Panc1 (cell line): ENCODE measurements around the gene MFF. TPM values are rescaled to one million over a fixed set of nuclear protein-coding genes. Genes with fewer than 3 reads are reported as not detected.

Experiments used
- ATAC-seq: fragments of 200-7000 bp; cut with Tn5 transposase; 2 replicates; pipeline ENCODE4 v1.9.1; 2020; ENCODE audit warnings: mild to moderate bottlenecking, moderate library complexity
- BruUV-seq: library from RNA; stranded (reverse); fragments of 400-500 nt; replicated peaks from 2 replicates; lab custom pipeline; 2021; lab: Mats Ljungman, UMichigan
- CTCF ChIA-PET: fragments of 300-600 bp; sonication (Branson Sonifier 250); formaldehyde crosslinking; loops from one replicate; lab custom pipeline; 2022; ENCODE audit warnings: antibody characterized with exemption; lab: Charles Lee
- POLR2A ChIA-PET: fragments of 300-600 bp; sonication (Branson Sonifier 250); formaldehyde crosslinking; loops from one replicate; lab custom pipeline; 2022; ENCODE audit warnings: antibody characterized with exemption; lab: Charles Lee
- DNase-seq: peaks from one replicate; pipeline ENCODE4 v3.0.0-alpha.2; 2010; ENCODE audit warnings: low read depth, low spot score
- H3K27ac ChIP-seq: 2 replicates; pipeline ENCODE4 v1.5.1; 2011; ENCODE audit warnings: mild to moderate bottlenecking, low read length, inconsistent platforms
- H3K27me3 ChIP-seq: fragments of 200-500 bp; sonication (Bioruptor generic); 2 replicates; pipeline ENCODE4 v1.6.0; 2014; ENCODE audit warnings: low read length, inconsistent platforms; ENCODE audit not compliant: control insufficient read depth, insufficient read depth
- H3K36me3 ChIP-seq: fragments of 200-500 bp; sonication (Bioruptor generic); 2 replicates; pipeline ENCODE4 v1.5.1; 2014; ENCODE audit warnings: inconsistent platforms, mild to moderate bottlenecking, low read length, moderate library complexity; ENCODE audit not compliant: control insufficient read depth, insufficient read depth
- H3K4me1 ChIP-seq: 2 replicates; pipeline ENCODE4 v1.5.1; 2011; ENCODE audit warnings: inconsistent platforms, mild to moderate bottlenecking, low read length, moderate library complexity; ENCODE audit not compliant: control insufficient read depth, insufficient read depth
- H3K4me3 ChIP-seq, 2 experiments: 2 replicates each; pipeline ENCODE4 v1.5.1; 2011 to 2012; ENCODE audit warnings: low read depth in 2 of 2, low read length in 2 of 2, mild to moderate bottlenecking in 2 of 2, inconsistent platforms in 1 of 2, moderate library complexity in 1 of 2
- H3K9me3 ChIP-seq: fragments of 200-500 bp; sonication (Bioruptor generic); 2 replicates; pipeline ENCODE4 v1.5.1; 2014; ENCODE audit warnings: low read depth, mild to moderate bottlenecking, inconsistent platforms, low read length, moderate library complexity; ENCODE audit not compliant: control insufficient read depth, insufficient read depth
- POLR2AphosphoS5 ChIP-seq: IDR thresholded peaks from 2 replicates; pipeline ENCODE4 v1.6.1; 2012; ENCODE audit warnings: mild to moderate bottlenecking, low read depth, low read length, moderate library complexity
- SIN3A ChIP-seq: IDR thresholded peaks from 2 replicates; pipeline ENCODE4 v1.6.1; 2012; ENCODE audit warnings: low read depth, mild to moderate bottlenecking, low read length, moderate library complexity, borderline replicate concordance; ENCODE audit not compliant: insufficient read depth
- TCF7L2 ChIP-seq: IDR thresholded peaks from 2 replicates; pipeline ENCODE4 v1.6.1; 2011; ENCODE audit warnings: mild to moderate bottlenecking, low read depth, low read length, inconsistent platforms
- in situ Hi-C: cut with HindIII; loops from 2 replicates; pipeline ENCODE4 v1.10.0; 2016; ENCODE audit warnings: low sequenced_read_pairs, low pct_unique_long_range_greater_than_20kb
- intact Hi-C: fragments of 100-400 bp; cut with micrococcal nuclease; formaldehyde crosslinking; loops from one replicate; pipeline ENCODE4 v1.10.0; 2022; ENCODE audit not compliant: unreplicated experiment
- total RNA-seq: library from RNA; stranded (reverse); gene quantifications from one replicate; pipeline ENCODE4 v1.2.1, GENCODE V29; 2021; ENCODE audit not compliant: unreplicated experiment
- TF ChIP-seq, protein P1 (sequence below), 2 experiments: IDR thresholded peaks; 2 replicates each; pipeline ENCODE4 v1.6.1; 2011 to 2012; ENCODE audit warnings: low read depth in 2 of 2, control low read depth in 1 of 2, low read length in 1 of 2, mild to moderate bottlenecking in 1 of 2, moderate library complexity in 1 of 2; ENCODE audit not compliant: insufficient read depth in 1 of 2
- TF ChIP-seq, protein P2 (sequence below): fragments of 450-650 bp; IDR thresholded peaks from 2 replicates; pipeline ENCODE4 v1.5.1; 2017; ENCODE audit warnings: mild to moderate bottlenecking

Gene MFF
- total RNA-seq, 1 experiment from 2014 or later = 60.6 TPM

DNA sequence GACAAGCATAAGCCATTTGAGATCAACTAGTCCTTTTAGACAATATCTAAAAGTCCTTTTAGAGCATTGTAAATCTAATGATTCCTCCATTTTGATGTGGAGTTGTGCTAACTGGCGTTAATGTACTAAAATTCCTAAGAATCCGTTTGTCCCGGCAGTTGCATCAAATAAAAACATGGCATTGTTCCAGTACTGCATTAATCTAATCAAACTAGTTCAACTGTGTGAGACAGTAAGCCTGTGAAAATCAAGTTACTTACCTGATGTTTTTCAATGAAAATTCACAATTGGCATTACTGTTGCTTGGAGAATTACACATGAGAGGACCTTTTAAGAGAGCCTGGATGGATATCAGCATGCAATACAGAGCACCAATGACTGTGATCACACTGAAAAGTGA is 40.8 kb downstream of the MFF start:
- Histone ChIP-seq H3K9me3 (no peaks in the 10 kb centered on the region), H3K27ac (no peak overlapping the region), H3K36me3 (no peaks in the 10 kb centered on the region; the same call in 1 of the 2 replicates), H3K27me3 (no peaks in the 10 kb centered on the region), H3K4me1 (no peaks in the 10 kb centered on the region), H3K4me3 (no peak overlapping the region)
- TF ChIP-seq TCF7L2 (no peak), POLR2AphosphoS5 (no peak), SIN3A (no peak)
- TF ChIP-seq, protein P1, sequence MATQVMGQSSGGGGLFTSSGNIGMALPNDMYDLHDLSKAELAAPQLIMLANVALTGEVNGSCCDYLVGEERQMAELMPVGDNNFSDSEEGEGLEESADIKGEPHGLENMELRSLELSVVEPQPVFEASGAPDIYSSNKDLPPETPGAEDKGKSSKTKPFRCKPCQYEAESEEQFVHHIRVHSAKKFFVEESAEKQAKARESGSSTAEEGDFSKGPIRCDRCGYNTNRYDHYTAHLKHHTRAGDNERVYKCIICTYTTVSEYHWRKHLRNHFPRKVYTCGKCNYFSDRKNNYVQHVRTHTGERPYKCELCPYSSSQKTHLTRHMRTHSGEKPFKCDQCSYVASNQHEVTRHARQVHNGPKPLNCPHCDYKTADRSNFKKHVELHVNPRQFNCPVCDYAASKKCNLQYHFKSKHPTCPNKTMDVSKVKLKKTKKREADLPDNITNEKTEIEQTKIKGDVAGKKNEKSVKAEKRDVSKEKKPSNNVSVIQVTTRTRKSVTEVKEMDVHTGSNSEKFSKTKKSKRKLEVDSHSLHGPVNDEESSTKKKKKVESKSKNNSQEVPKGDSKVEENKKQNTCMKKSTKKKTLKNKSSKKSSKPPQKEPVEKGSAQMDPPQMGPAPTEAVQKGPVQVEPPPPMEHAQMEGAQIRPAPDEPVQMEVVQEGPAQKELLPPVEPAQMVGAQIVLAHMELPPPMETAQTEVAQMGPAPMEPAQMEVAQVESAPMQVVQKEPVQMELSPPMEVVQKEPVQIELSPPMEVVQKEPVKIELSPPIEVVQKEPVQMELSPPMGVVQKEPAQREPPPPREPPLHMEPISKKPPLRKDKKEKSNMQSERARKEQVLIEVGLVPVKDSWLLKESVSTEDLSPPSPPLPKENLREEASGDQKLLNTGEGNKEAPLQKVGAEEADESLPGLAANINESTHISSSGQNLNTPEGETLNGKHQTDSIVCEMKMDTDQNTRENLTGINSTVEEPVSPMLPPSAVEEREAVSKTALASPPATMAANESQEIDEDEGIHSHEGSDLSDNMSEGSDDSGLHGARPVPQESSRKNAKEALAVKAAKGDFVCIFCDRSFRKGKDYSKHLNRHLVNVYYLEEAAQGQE (IDR thresholded peaks at IDR 0.05; ENCODE audit: insufficient read depth in 1 of 2, low read depth in 2 of 2, low read length in 1 of 2) = no peak
- DNase-seq (no peak), ATAC-seq (no peak)
- no TSS peak for BruUV-seq
- ChIA-PET CTCF (no interaction called here), POLR2A (no interaction called here)
- intact Hi-C loops (no loop called here), in situ Hi-C loops (no loop called here)

DNA sequence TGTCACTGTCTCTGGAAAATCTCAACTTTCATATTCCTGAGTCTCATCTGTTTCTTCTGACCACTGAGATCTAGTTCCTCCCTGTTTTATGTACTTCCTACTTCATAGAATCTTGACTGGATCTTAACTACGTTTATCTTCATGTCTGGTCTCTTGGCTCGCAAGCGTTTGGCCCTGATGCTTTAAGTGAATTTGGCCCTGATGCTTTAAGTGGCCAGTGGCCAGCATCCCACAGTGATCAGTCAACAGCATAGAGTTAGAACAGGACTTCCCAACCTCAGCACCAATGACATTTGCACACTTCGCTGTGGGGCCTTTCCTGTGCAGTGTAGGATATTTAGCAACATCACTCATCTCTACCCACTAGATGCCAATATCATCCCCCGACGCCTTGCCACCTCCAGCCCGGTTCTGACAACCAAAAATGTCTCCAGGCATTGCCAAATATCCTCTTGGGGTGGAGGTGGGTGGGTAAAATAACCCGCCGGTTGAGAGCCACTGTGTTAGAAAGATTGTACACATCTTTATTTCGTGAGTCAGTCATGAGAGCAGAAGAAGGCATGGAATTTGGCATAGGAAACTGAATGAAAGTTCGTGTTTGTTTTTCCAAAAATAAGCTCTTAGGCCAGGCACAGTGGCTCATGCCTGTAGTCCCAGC is 41.8 kb downstream of the MFF start:
- no peak for DNase-seq
- H3K27me3 ChIP-seq = no peaks in the 10 kb centered on the region

More for the DNA sequence above, 41.8 kb downstream of the MFF start:
- CTCF ChIA-PET = no interaction called here
- H3K4me3 ChIP-seq = no peak overlapping the region
- POLR2A ChIA-PET = no interaction called here
- in situ Hi-C loops (no loop called here), intact Hi-C loops (no loop called here)
- TF ChIP-seq SIN3A = no peak
- TF ChIP-seq TCF7L2 = no peak
- TF ChIP-seq POLR2AphosphoS5 = no peak
- TF ChIP-seq, protein P1 (IDR thresholded peaks at IDR 0.05; ENCODE audit: insufficient read depth in 1 of 2, low read depth in 2 of 2, low read length in 1 of 2) = no peak
- TF ChIP-seq, protein P2, sequence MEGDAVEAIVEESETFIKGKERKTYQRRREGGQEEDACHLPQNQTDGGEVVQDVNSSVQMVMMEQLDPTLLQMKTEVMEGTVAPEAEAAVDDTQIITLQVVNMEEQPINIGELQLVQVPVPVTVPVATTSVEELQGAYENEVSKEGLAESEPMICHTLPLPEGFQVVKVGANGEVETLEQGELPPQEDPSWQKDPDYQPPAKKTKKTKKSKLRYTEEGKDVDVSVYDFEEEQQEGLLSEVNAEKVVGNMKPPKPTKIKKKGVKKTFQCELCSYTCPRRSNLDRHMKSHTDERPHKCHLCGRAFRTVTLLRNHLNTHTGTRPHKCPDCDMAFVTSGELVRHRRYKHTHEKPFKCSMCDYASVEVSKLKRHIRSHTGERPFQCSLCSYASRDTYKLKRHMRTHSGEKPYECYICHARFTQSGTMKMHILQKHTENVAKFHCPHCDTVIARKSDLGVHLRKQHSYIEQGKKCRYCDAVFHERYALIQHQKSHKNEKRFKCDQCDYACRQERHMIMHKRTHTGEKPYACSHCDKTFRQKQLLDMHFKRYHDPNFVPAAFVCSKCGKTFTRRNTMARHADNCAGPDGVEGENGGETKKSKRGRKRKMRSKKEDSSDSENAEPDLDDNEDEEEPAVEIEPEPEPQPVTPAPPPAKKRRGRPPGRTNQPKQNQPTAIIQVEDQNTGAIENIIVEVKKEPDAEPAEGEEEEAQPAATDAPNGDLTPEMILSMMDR = no peak
- H3K4me1 ChIP-seq = no peaks in the 10 kb centered on the region
- H3K27ac ChIP-seq = no peak overlapping the region
- ATAC-seq = 0 out of 2 replicates have a peak, but pooled peaks have one; percentile 51
- no peaks in the 10 kb centered on the region for H3K36me3 ChIP-seq
- no peaks in the 10 kb centered on the region for H3K9me3 ChIP-seq
- BruUV-seq = no TSS peak
